ENCODE results near the gene ANTXR2.

ANTXR2 gene

DNA sequence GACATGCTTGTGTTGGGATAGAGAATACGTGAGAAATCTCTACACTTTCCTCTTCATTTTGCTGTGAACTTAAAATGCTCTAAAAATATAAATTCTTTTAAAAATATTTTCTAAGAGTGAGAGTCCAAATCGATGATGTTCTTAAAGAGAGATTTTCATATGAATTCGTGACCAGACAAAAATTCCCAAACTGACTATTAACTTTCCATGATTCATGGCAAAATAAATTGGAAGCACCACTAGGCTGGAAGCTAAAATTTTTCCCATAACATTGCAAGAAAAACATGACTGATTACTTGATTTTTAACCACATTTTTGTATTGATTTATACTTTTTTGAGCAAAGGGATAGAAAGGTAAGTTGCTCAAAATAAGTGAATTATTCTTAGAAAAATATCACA lies 201.1 kb downstream of the ANTXR2 start:
- H3K27ac ChIP-seq, result no peak overlapping the region
- no peak overlapping the region for H3K4me3 ChIP-seq (IDR thresholded peaks at IDR 0.05; ENCODE audit: insufficient read depth, low read depth, low read length)
- H3K79me2 ChIP-seq (ENCODE audit: insufficient read depth, low read depth), result no peaks in the 10 kb centered on the region
- no peak overlapping the region for H2AFZ ChIP-seq (ENCODE audit: low read depth)
- H3K4me2 ChIP-seq, result no peak overlapping the region
- TF ChIP-seq, protein P1, sequence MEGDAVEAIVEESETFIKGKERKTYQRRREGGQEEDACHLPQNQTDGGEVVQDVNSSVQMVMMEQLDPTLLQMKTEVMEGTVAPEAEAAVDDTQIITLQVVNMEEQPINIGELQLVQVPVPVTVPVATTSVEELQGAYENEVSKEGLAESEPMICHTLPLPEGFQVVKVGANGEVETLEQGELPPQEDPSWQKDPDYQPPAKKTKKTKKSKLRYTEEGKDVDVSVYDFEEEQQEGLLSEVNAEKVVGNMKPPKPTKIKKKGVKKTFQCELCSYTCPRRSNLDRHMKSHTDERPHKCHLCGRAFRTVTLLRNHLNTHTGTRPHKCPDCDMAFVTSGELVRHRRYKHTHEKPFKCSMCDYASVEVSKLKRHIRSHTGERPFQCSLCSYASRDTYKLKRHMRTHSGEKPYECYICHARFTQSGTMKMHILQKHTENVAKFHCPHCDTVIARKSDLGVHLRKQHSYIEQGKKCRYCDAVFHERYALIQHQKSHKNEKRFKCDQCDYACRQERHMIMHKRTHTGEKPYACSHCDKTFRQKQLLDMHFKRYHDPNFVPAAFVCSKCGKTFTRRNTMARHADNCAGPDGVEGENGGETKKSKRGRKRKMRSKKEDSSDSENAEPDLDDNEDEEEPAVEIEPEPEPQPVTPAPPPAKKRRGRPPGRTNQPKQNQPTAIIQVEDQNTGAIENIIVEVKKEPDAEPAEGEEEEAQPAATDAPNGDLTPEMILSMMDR (conservative IDR thresholded peaks at IDR 0.05; ENCODE audit: low read depth, low read length), result no peak
- H3K27me3 ChIP-seq (ENCODE audit: insufficient read depth, low read depth), result no peaks in the 10 kb centered on the region
- no peaks in the 10 kb centered on the region for H4K20me1 ChIP-seq (ENCODE audit: insufficient read depth)
- H3K4me1 ChIP-seq (ENCODE audit: low read depth, poor library complexity, severe bottlenecking), result no peaks in the 10 kb centered on the region
- H3K36me3 ChIP-seq (ENCODE audit: insufficient read depth), result no peaks in the 10 kb centered on the region
- H3K9ac ChIP-seq, result no peak overlapping the region

- Histone ChIP-seq H3K4me2 (no peak overlapping the region), H3K4me3 (IDR thresholded peaks at IDR 0.05; ENCODE audit: insufficient read depth, low read depth, low read length) (no peak overlapping the region), H4K20me1 (ENCODE audit: insufficient read depth) (no peaks in the 10 kb centered on the region), H3K27me3 (ENCODE audit: insufficient read depth, low read depth) (no peaks in the 10 kb centered on the region), H2AFZ (ENCODE audit: low read depth) (no peak overlapping the region), H3K27ac (no peak overlapping the region), H3K79me2 (ENCODE audit: insufficient read depth, low read depth) (no peaks in the 10 kb centered on the region), H3K4me1 (ENCODE audit: low read depth, poor library complexity, severe bottlenecking) (no peaks in the 10 kb centered on the region), H3K36me3 (ENCODE audit: insufficient read depth) (no peaks in the 10 kb centered on the region), H3K9ac (no peak overlapping the region)
- TF ChIP-seq, protein P1 (conservative IDR thresholded peaks at IDR 0.05; ENCODE audit: low read depth, low read length), result no peak
Measured at GRCh38 chr4:79869597-79870237, 203.3 kb downstream of the ANTXR2 start.

- TF ChIP-seq, protein P1 (conservative IDR thresholded peaks at IDR 0.05; ENCODE audit: low read depth, low read length), result no peak
- Histone ChIP-seq H3K36me3 (ENCODE audit: insufficient read depth) (no peaks in the 10 kb centered on the region), H3K9ac (no peak overlapping the region), H2AFZ (ENCODE audit: low read depth) (no peak overlapping the region), H3K79me2 (ENCODE audit: insufficient read depth, low read depth) (no peaks in the 10 kb centered on the region), H4K20me1 (ENCODE audit: insufficient read depth) (no peaks in the 10 kb centered on the region), H3K4me1 (ENCODE audit: low read depth, poor library complexity, severe bottlenecking) (no peaks in the 10 kb centered on the region), H3K27me3 (ENCODE audit: insufficient read depth, low read depth) (no peaks in the 10 kb centered on the region), H3K4me2 (no peak overlapping the region), H3K4me3 (IDR thresholded peaks at IDR 0.05; ENCODE audit: insufficient read depth, low read depth, low read length) (no peak overlapping the region), H3K27ac (no peak overlapping the region)
Measured at GRCh38 chr4:79865201-79865597, 207.8 kb downstream of the ANTXR2 start.

DNA sequence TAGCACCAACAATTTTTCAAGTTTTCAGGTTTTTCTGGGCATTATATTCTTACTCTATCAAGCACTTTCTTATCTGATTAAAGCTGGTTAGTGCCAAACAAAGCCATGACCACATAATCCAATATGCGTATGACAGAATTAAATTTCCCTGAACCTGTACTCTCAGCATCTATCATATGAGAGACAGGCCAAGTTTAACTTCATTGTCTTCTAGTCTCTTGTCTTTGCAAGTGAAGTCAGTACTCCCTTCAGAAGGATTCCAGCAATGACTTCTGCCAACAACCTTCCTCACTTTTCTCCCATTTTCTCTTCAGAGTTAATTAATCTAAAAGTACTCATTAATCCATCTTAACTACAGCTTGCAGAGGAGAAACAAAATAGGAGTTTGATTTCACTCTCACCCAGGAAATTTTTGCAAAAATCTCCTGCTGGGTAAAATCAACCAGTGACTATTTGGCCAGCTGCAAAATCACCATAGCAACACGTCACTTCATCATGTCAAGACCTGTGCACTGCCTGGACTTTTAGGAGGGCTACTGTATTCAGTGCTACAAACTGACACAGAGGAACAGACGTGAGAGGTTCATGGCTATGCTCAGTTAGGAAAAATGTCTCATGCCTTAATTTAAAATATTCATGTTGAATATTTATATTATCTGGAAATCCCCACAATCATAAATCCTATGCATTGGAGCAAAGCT lies 208.4 kb downstream of the ANTXR2 start:
- Histone ChIP-seq H3K27ac (no peak overlapping the region), H2AFZ (ENCODE audit: low read depth) (no peak overlapping the region), H3K9ac (no peak overlapping the region), H4K20me1 (ENCODE audit: insufficient read depth) (no peaks in the 10 kb centered on the region), H3K4me1 (ENCODE audit: low read depth, poor library complexity, severe bottlenecking) (no peaks in the 10 kb centered on the region), H3K27me3 (ENCODE audit: insufficient read depth, low read depth) (no peaks in the 10 kb centered on the region), H3K4me3 (IDR thresholded peaks at IDR 0.05; ENCODE audit: insufficient read depth, low read depth, low read length) (no peak overlapping the region), H3K4me2 (no peak overlapping the region), H3K79me2 (ENCODE audit: insufficient read depth, low read depth) (no peaks in the 10 kb centered on the region), H3K36me3 (ENCODE audit: insufficient read depth) (no peaks in the 10 kb centered on the region)
- TF ChIP-seq, protein P1 (conservative IDR thresholded peaks at IDR 0.05; ENCODE audit: low read depth, low read length), result no peak

Data from KMS-11 (cell line).